ENCODE results near the gene FGD5.

The FGD5 gene, protein sequence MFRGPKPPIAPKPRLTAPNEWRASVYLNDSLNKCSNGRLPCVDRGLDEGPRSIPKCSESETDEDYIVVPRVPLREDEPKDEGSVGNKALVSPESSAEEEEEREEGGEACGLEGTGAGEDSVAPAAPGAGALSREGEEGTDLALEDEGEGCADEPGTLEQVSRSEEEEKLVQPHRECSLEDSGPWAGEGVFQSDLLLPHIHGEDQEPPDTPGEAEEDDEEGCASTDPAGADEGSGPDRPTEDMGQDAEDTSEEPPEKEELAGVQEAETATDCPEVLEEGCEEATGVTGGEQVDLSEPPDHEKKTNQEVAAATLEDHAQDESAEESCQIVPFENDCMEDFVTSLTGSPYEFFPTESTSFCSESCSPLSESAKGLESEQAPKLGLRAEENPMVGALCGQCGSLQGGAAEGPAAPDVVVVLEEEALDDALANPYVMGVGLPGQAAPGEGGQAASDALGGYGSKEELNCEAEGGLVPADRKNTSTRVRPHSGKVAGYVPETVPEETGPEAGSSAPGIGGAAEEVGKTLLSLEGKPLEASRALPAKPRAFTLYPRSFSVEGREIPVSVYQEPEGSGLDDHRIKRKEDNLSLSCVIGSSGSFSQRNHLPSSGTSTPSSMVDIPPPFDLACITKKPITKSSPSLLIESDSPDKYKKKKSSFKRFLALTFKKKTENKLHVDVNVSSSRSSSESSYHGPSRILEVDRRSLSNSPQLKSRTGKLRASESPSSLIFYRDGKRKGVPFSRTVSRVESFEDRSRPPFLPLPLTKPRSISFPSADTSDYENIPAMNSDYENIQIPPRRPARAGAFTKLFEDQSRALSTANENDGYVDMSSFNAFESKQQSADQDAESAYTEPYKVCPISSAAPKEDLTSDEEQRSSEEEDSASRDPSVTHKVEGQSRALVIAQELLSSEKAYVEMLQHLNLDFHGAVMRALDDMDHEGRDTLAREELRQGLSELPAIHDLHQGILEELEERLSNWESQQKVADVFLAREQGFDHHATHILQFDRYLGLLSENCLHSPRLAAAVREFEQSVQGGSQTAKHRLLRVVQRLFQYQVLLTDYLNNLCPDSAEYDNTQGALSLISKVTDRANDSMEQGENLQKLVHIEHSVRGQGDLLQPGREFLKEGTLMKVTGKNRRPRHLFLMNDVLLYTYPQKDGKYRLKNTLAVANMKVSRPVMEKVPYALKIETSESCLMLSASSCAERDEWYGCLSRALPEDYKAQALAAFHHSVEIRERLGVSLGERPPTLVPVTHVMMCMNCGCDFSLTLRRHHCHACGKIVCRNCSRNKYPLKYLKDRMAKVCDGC (N-terminal part only)

DNA sequence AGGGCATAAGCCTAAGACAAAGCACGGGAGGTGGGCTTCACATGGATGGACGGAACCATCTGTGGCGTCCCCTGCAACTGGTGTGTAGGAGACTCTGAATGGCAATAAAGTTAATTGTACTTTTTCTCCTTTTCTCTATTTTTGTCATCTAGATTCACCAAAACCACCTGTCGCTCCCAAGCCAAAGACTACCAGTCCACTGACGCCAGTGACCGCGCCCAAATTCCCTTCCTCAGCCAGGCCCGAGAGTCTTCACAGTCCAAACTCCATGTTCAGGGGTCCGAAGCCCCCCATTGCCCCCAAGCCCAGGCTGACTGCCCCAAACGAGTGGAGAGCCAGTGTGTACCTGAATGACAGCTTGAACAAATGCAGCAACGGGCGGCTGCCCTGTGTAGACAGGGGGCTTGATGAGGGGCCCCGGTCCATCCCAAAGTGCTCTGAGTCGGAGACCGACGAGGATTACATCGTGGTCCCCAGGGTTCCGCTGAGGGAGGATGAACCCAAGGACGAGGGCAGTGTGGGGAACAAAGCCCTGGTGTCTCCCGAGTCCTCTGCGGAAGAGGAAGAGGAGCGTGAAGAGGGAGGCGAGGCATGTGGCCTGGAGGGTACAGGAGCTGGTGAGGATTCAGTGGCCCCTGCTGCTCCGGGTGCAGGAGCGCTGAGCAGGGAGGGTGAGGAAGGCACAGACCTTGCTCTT lies at the start of gene FGD5:
Gene FGD5 (plus strand): TSS at position 159 of the 697 bp plus-strand sequence. CDS start 110 bp downstream, at position 269.
- no peak for DNase-seq

DNA sequence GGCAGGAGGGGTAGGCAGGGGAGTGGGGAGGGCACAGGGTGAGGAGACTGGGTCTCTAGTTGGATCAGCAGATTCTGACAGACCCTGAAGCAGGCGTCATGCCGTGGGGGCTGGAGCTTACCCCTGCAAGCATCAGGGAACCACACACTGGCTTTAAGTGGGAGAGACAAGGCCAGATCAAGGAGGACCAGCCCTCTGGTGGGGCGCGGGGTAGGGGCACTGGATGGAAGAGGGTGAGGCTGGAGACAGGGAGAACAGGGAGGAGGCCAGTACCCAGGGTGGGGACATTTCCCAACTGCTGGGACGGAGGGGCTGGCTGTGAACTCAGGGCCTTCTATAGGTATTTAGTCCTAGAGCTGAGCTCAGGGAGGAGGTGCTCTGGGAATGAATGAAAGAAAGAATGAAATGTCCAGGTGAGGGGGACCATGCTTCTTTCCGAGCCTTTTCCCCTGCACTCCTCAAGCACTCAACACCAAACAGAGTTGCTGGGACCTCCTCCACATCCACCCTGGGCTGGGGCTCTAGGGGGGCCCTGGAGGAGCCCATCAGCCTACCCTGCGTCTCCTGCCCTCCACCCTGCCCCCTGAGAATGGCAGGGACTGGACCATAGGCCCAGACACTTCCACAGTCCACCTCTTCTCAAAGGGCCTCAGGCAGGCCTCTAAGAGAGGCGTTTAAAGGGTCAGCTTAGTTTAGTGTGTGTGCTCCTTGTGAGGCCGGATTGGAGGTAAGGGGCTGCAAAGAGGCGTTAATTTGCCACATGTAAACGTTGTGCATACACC lies 49.0 kb upstream of the FGD5 start:
- no peak for DNase-seq

DNA sequence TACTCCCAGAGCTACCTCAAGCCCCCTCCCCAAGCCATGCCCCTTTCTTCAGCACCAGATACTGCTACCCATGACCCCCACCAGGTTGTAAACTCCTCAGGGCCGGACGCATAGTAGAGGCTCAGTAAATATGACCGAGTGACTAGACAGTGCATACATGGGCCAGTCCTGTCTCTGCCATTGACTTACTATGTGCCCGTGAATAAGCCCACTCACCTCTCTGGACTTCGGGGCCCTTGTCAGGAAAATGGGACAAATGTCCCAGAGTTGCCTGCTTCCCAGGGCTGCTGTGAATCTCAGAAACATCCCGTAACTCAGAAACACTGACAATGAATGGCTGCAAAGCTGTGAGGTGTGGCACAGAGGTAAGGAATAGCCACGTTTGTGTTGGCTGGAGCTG lies 48.2 kb upstream of the FGD5 start:
- DNase-seq: no peak

DNA sequence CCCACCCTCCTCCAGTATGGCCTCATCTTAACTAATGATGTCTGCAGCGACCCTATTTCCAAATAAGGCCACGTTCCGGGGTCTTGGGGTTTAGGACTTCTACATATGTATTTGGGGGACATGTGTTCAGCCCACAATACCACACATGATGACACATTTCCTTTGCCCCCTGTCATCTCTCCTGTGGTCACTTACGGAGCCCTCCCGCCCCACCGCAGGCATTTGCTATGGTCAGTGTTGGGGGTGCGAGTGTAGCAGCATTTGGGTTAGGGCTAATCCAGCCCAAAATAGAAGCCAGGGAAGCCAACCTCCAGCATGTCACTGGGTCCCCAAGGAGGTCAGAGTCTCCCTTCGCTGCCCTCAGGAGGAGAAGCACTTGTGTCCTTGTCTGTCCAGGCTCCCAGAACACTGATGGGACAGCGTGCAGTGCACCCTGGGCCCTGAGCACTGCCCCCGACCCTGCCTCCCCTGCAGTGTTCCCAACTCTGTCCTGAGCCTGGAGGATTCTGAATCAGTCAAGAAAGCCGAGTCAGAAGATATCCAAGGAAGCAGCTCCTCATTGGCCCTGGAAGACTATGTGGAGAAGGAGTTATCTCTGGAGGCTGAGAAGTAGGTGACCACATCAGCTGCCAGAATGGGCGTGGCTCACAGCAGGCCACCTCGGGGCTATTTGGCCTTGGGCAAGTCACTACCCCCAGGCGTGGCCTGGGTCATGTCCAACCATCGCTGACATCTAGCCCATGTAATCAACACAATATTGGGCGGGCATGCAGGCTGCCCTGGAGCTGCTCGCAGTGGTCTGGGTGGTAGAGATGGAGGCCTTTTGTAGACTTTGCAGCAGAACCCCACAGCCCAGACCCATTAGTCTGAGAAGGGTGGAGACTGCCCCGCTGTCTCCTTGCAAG lies 46.9 kb upstream of the FGD5 start:
- no peak for DNase-seq

DNA sequence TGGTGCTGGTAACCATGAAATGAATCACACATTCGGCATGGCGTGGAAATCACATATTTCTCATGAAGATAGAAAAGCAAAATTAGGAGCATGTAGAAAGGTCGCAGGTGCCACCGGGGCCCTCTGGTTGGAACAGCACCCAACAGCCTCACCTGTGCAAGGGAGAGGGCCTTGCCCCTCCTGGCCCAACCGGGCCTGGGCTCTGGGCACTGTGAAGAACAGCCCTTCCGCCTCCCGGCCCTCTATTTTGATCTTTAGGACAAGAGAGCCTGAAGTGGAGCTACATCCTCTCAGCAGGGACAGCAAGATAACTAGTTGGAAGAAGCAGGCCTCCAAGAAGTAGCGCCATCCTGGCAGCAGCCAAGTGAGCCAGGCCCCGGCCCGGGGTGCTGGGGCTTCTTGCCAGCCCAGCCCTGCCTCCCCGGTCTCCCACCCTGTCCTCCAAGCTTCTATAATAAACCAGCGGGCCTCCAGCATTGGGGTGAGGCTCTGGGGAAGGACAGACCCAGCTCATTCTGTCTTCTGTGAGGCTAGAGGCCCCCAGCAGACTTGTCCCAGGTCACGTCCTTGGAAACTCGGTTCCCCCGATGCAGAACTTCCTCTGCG lies 46.1 kb upstream of the FGD5 start:
- DNase-seq: no peak

DNA sequence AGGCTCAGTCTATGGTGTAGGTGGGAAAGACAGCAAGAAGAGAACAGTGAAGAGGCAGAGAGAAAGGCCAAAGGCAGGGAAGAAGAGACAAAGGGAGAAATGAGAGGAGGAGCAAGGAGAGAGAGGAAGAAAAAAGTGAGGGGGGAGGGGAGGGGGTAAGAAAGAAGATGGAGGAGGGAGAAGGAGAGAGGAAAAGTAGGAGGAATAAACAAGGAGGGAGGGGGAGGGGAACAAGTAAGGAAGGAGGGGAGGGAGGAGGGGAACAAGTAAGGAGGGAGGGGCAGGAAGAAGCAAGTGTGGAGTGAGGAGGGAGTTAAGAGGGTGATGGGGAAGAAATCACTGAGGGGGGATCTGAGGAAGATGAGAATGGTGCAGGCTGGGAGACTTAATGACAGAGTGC lies 45.5 kb upstream of the FGD5 start:
- no peak for DNase-seq

DNA sequence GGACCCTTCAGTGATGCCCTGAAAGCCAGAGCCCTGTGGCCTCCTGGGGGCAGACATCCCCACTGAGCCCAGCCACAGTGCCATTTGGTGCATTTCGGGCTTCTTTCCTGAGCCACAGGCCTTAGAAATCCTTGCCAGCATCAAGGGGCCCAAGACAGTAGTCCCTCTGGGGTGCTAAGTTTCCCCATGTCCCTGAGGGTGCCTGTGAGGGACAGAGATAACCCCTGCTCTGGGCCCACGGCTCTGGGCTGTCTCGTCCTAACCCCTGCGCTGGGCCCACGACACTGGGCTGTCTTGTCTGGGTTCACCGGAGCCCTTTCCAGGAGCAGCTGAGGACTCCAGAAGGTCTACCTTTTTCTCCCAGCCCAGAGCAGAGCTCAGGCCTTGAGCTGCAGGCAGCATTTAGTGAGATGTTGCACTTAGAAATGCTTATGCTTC lies 45.1 kb upstream of the FGD5 start:
- DNase-seq: no peak

DNA sequence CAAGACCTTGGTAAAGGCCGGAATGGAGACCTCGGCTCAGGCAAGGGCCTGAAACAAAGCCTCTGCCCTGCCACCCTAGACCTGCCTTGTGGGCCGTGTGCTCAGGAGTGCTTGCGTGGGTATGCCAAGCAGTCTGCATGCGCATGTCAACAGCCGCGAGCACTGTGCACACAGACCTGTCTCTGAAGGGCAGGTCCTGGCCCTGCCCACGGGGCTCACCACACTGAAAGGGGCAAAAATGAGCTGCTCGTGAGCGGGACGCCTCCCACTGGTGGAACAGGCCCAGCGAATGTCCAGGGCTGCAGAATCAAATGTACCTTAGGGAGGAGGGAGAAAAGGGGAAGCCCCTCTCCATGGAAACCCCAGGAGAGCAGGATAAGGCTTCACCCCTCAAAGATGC lies 44.3 kb upstream of the FGD5 start:
- no peak for DNase-seq

DNA sequence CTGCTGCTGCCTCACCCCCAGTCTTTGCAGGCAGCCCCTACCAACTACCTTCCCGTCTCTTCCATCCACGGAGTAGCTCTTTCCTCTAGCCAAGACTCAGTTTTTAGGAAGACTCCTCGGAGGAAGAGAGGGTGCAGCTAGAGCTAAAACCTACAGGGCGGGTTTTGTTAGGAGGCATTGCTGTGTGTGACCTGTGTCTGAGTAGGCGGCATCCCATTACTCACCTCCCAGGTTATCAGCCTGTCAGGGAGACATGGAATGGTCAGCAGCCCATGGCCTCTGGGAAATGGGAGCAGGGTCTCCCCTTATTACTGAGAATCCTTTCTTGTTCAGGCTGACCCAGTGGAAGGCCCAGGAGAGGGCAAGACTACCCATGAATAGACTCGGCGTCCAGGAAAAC lies 43.8 kb upstream of the FGD5 start:
- no peak for DNase-seq

DNA sequence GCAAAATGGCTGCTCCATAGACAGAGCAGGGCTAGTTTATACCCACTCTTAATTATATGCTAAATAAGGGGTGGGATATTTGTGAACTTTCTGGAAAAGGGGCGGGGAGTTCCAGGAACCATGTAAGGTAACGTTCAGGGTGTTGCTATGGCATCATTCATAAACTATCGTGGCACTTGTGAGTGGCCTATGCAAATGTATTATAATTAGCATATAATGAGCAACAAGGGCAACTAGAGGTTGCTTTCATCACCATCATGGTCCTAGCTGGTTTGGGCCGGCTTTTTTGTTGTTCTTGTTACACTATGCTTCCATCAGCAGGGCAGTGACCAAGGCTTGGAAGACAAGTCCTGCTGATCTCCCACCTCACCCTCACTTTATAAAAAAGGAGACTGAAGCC lies 43.2 kb upstream of the FGD5 start:
- no peak for DNase-seq

DNA sequence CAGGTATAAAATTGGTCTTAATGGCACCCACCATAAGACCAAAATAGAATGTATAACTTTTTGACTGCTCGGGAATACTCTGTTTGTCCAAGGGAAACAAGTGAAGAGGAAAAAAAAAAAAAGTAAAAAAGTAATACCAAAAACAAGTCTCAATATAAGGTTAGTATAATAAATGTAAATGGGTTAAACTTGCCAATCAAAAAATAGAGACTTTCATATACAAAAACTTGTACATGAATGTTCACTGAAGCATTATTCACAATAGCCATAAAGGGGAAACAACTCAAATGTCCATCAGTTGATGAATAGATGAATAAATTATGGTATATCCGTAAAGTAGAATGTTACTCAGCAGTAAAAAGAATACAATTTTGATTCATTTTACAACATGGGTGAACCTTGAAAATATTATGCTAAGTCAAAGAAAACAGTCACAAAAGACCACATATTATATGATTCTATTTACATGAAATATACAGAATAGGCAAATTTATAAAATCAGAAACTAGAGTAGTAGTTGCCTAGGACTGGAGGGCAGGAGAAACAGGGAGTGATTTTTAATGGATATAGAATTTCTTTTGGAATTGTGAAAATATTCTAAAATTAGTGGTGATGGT lies 39.6 kb upstream of the FGD5 start:
- DNase-seq: no peak

DNA sequence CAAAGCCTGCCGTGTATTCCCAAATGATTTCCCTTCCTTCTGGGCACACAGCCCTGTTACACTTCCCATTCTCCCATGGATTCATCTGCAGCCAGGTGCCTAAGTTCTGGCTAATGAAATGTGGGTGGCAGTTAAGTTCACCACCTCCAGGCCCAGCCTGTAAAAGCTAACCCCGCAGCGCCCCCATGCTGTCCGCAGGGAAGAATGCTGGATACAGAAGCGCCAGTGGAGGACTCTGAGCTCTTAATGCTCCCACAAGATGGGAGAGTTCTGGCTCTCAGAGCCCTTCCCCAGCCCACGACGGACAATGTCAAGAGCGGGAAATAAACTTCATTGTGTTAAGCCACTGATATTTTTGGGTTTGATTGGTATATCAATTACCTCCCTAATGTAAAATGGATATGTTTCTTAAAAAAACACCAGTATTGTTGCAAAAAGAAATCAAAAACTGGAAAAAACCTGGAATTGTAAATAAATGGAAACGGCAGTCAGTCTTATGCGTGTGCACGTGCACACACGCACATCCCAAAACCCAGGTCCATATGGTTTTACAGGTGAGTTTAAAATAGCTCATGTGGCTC lies 37.7 kb upstream of the FGD5 start:
- no peak for DNase-seq

DNA sequence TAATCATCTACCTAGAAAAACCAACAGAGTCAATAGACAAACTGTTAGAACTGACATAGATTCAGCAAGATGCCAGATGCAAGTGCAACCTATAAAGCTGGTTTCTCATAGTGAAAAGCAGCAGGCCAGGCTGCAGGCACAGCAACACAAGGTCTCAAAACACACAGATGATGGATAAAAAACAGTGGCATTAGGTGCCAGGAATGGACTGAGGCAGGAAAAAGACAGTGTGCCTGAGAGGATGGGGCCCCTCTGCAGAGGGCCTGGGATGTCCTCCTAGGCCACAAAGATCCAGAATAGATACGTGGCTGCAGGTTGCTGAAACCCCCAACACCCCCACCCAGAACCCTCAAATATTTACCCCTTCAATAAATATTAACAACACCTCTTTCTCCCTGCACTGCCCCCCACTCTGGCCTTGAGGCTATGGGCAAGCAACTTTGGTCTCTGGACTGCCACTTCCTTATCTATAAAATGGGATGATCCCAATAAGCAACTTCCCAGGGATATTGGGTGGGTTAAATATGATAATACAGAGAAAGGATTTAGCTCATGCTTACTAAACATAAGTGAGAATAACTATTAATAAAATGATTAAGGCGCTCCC lies 35.2 kb upstream of the FGD5 start:
- DNase-seq: no peak

DNA sequence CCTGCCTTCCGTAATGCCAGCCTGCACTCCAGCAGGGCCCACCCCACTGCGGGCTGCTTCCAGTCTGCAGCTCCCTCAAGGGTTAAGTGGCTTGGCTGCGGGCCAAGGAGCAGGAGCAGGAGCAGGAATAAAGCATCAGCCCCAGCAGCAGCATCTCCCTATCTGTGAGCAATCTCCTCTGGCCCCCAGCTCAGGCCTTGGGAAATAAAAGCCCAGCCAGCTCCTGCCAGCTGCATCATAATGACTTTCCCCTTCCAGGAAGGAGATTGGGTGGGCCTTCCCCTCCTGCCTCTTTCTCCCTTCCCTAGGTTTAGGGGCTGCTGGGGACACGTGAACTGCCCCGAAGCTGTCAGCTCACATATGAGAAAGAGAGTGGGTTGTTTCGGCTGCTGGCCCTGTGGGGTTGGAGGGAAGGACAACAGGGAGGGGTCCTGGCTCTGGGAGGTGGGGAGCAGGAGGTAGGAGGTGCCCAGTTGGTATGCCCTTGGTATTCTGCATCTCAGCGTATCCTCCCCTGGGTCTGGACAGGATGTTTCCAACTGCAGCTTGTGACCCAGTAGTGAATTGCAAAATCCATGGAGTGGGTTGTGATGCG lies 34.6 kb upstream of the FGD5 start:
- no peak for DNase-seq

DNA sequence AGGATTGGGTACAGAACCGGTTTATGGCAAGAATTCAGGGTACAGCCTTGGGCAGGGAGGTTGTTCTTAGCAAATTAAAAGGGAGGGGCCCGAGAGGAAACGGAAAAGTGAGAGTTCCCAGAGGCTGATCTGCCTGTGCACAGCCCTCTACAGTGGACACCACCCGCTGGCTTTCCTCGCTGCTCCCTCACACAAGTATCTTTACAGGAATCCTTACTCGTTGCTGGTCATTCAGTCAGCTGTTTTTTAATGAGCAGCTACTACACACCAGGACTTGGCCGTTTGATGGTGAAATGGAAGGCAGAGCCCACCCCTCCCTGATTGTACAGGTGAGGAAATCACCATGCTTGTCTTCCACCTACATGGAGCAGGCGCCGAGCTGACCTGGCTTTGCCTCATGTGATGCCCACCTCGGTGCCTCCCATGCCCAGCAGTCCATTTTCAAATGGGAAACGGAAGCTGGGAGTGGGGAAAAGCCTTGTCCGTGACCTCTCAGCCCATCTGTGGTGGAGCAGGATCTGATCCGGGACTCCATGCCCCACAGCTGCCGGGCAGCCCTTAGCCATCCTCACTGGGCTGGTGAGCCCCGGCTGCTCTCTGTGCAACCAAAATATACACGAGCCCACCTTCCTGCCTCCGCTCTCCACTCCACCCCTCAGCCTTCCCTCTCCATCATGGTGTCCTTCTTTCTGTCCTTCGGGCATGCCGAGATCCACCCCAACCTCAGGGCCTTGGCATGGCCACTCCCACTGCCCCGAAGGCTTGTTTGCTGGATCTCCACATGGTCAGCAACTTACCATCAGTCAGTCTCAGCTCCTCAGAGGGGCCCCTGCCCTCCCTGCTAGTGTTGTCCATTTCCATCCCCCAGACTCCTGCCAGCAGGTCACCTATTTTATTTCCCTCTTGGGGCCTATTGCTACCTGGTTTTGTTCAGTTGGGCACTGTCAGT lies 33.3 kb upstream of the FGD5 start:
- DNase-seq: no peak

DNA sequence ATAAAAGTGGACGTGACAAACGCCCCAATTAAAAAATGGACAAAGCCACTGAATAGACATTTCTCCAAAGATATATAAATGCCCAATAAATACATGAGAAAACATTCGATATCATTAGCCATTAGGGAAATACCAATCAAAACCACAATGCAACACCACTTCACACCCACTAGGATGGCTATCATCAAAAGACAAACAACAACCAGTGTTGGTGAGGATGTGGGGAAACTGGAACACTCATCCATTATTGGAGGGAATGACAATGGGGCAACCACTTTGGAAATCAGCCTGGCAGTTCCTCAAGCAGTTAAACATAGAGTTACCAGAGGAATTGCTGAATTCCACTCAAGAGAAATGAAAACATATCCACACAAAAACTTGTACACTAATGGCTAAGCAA lies 32.4 kb upstream of the FGD5 start:
- no peak for DNase-seq

DNA sequence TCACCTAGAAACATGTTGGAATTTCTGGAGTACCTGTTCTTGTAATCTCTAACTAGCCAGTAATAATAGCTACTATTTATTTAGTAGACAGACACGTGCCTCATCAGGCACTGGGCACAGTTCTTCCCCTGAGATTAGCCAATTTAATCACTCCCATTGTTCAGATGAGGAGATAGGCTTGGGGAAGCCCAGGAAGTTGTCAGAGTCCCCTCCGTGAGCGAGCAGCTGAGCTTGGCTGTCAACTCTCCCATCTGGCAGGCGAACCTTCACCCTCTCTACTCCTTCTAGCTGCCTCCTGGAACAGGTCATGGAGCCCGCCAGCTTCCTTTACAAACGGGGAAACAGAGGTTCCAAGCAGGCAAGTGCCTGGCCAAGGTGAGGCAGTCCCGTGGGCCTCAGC lies 31.1 kb upstream of the FGD5 start:
- DNase-seq: no peak

All from NCI-H446 treated with DMSO at 0.1 percent for 48 hours (cell line).